H9 (cell line): ENCODE results near the gene EIF3B. TPM values are rescaled to one million over a fixed set of nuclear protein-coding genes. Genes with fewer than 3 reads are reported as not detected.

Experiments used
- DNase-seq: peaks from one replicate; pipeline ENCODE4 v3.0.0-alpha.2; 2017
- H2AFZ ChIP-seq: one replicate; pipeline ENCODE4 v1.6.1; 2013; ENCODE audit warnings: mild to moderate bottlenecking, low read length, control low read depth, moderate library complexity
- H2AK5ac ChIP-seq: 2 replicates; pipeline ENCODE4 v1.6.1; 2013; ENCODE audit warnings: low read length, control low read depth, mixed read lengths; ENCODE audit not compliant: insufficient read length
- H2BK120ac ChIP-seq: one replicate; pipeline ENCODE4 v1.6.1; 2013; ENCODE audit warnings: low read depth, mild to moderate bottlenecking, low read length, control low read depth, inconsistent platforms; ENCODE audit not compliant: poor library complexity, severe bottlenecking
- H2BK12ac ChIP-seq: 2 replicates; pipeline ENCODE4 v1.6.1; 2013; ENCODE audit warnings: low read length, control low read depth, mixed read lengths, low read depth; ENCODE audit not compliant: insufficient read length
- H2BK15ac ChIP-seq: 2 replicates; pipeline ENCODE4 v1.6.1; 2013; ENCODE audit warnings: low read depth, low read length, control low read depth
- H2BK20ac ChIP-seq: one replicate; pipeline ENCODE4 v1.6.1; 2013; ENCODE audit warnings: low read depth, mild to moderate bottlenecking, low read length, control low read depth, inconsistent platforms; ENCODE audit not compliant: poor library complexity, severe bottlenecking
- H2BK5ac ChIP-seq: 2 replicates; pipeline ENCODE4 v1.6.1; 2013; ENCODE audit warnings: low read length, control low read depth, mixed read lengths; ENCODE audit not compliant: insufficient read length
- H3K14ac ChIP-seq: 2 replicates; pipeline ENCODE4 v1.6.1; 2013; ENCODE audit warnings: low read length, control low read depth; ENCODE audit not compliant: insufficient read depth
- H3K18ac ChIP-seq: 2 replicates; pipeline ENCODE4 v1.6.1; 2013; ENCODE audit warnings: low read depth, mild to moderate bottlenecking, mixed read lengths, low read length, control low read depth; ENCODE audit not compliant: insufficient read length
- H3K23ac ChIP-seq: 2 replicates; pipeline ENCODE4 v1.6.1; 2013; ENCODE audit warnings: low read length, control low read depth, mixed read lengths, low read depth; ENCODE audit not compliant: insufficient read length
- H3K23me2 ChIP-seq: 2 replicates; pipeline ENCODE4 v1.6.1; 2013; ENCODE audit warnings: low read depth, mild to moderate bottlenecking, mixed read lengths, low read length, control low read depth; ENCODE audit not compliant: insufficient read length, poor library complexity, severe bottlenecking
- H3K27ac ChIP-seq: 2 replicates; pipeline ENCODE4 v1.5.1; 2013; ENCODE audit warnings: low read length, control low read depth, mixed read lengths, low read depth; ENCODE audit not compliant: insufficient read length
- H3K27me3 ChIP-seq: 2 replicates; pipeline ENCODE4 v1.6.1; 2013; ENCODE audit warnings: low read length, control low read depth, inconsistent platforms; ENCODE audit not compliant: insufficient read depth
- H3K4ac ChIP-seq: 2 replicates; pipeline ENCODE4 v1.6.1; 2013; ENCODE audit warnings: low read depth, mild to moderate bottlenecking, control low read depth, inconsistent platforms, low read length, moderate library complexity
- H3K4me1 ChIP-seq: 2 replicates; pipeline ENCODE4 v1.6.1; 2013; ENCODE audit warnings: low read length, control low read depth, inconsistent platforms; ENCODE audit not compliant: insufficient read depth
- H3K4me2 ChIP-seq: 2 replicates; pipeline ENCODE4 v1.6.1; 2013; ENCODE audit warnings: low read length, control low read depth, mixed read lengths; ENCODE audit not compliant: insufficient read length, insufficient read depth
- H3K56ac ChIP-seq: 2 replicates; pipeline ENCODE4 v1.6.1; 2013; ENCODE audit warnings: low read depth, mild to moderate bottlenecking, mixed read lengths, low read length, control low read depth; ENCODE audit not compliant: insufficient read length
- H3K79me1 ChIP-seq: 2 replicates; pipeline ENCODE4 v1.6.1; 2013; ENCODE audit warnings: low read depth, mild to moderate bottlenecking, moderate library complexity, low read length, control low read depth, inconsistent platforms; ENCODE audit not compliant: insufficient read depth, poor library complexity, severe bottlenecking
- H3K79me2 ChIP-seq: 2 replicates; pipeline ENCODE4 v1.6.1; 2013; ENCODE audit warnings: low read length, control low read depth, inconsistent platforms; ENCODE audit not compliant: insufficient read depth
- H3K9ac ChIP-seq: 2 replicates; pipeline ENCODE4 v1.6.1; 2013; ENCODE audit warnings: low read length, control low read depth, mixed read lengths; ENCODE audit not compliant: insufficient read length; ENCODE audit errors: extremely low read depth
- H3K9me3 ChIP-seq: one replicate; pipeline ENCODE4 v1.6.1; 2013; ENCODE audit warnings: low read depth, low read length, inconsistent platforms; ENCODE audit not compliant: control insufficient read depth
- H3T11ph ChIP-seq: one replicate; pipeline ENCODE4 v1.6.1; 2013; ENCODE audit warnings: mild to moderate bottlenecking, low read length, control low read depth, inconsistent platforms
- H4K20me1 ChIP-seq: one replicate; pipeline ENCODE4 v1.6.1; 2013; ENCODE audit not compliant: control insufficient read depth, insufficient read length, insufficient read depth
- H4K5ac ChIP-seq: 2 replicates; pipeline ENCODE4 v1.6.1; 2013; ENCODE audit warnings: low read depth, mild to moderate bottlenecking, mixed read lengths, low read length, control low read depth; ENCODE audit not compliant: insufficient read length
- H4K8ac ChIP-seq: replicated peaks from 2 replicates; pipeline ENCODE4 v1.6.1; 2013; ENCODE audit warnings: low read length, control low read depth, mixed read lengths, low read depth; ENCODE audit not compliant: insufficient read length
- H4K91ac ChIP-seq: 2 replicates; pipeline ENCODE4 v1.6.1; 2013; ENCODE audit warnings: low read depth, mild to moderate bottlenecking, moderate library complexity, mixed read lengths, low read length, control low read depth; ENCODE audit not compliant: insufficient read length
- H3K27ac Mint-ChIP-seq, 3 experiments: 2 replicates in 2 of 3; 3 replicates in 1 of 3; pipeline ENCODE4 v1.8.0; 2020 to 2021; ENCODE audit warnings: mixed read lengths in 3 of 3, mild to moderate bottlenecking in 1 of 3, moderate library complexity in 1 of 3
- H3K27me3 Mint-ChIP-seq: 2 replicates; pipeline ENCODE4 v1.8.0; 2021; ENCODE audit warnings: low read depth, mild to moderate bottlenecking, moderate library complexity, mixed read lengths
- H3K36me3 Mint-ChIP-seq, 3 experiments: 2 replicates in 2 of 3; 3 replicates in 1 of 3; pipeline ENCODE4 v1.8.0; 2020 to 2021; ENCODE audit warnings: low read depth in 3 of 3, mixed read lengths in 3 of 3; ENCODE audit not compliant: insufficient read depth in 1 of 3
- H3K4me1 Mint-ChIP-seq, 2 experiments: 2 replicates each; pipeline ENCODE4 v1.8.0; 2020; ENCODE audit warnings: mixed read lengths in 2 of 2
- H3K4me3 Mint-ChIP-seq, 2 experiments: 2 replicates in 1 of 2; 3 replicates in 1 of 2; pipeline ENCODE4 v1.8.0; 2020 to 2021; ENCODE audit warnings: mild to moderate bottlenecking in 2 of 2, mixed read lengths in 2 of 2, moderate library complexity in 1 of 2
- H3K9me3 Mint-ChIP-seq, 2 experiments: 2 replicates in 1 of 2; 3 replicates in 1 of 2; pipeline ENCODE4 v1.8.0; 2020; ENCODE audit warnings: mild to moderate bottlenecking in 2 of 2, mixed read lengths in 2 of 2, moderate library complexity in 1 of 2
- CTCF ChIP-seq: fragments of 200-600 bp; sonication (generic); conservative IDR thresholded peaks from 3 replicates; pipeline ENCODE4 v1.8.0; 2021; ENCODE audit warnings: antibody characterized with exemption, mild to moderate bottlenecking
- WGBS: extraction: QIAGEN DNeasy Blood & Tissue Kit; methylation state at CpG from one replicate; pipeline ENCODE4 v1.1.7; 2013; ENCODE audit warnings: missing lambda C conversion rate, low lambda C conversion rate, mixed read lengths; ENCODE audit not compliant: insufficient read length; ENCODE audit errors: extremely low coverage; 5-methylcytosine and 5-hydroxymethylcytosine counted together
- total RNA-seq: library from RNA; stranded (reverse); gene quantifications from 2 replicates; pipeline ENCODE4 v1.2.1, GENCODE V29; 2021

EIF3B gene
- total RNA-seq, 1 experiment from 2014 or later, result 337 TPM

GRCh38 chr7:2404714-2405119 is 50.1 kb downstream of the EIF3B start:
- TF ChIP-seq CTCF, result no peak
- Histone ChIP-seq H3K4me2 (peak overlapping the region; percentile 75), H3K9me3 (no peaks in the 10 kb centered on the region), H3K56ac (no peak overlapping the region), H2BK120ac (no peak overlapping the region), H4K5ac (no peak overlapping the region), H3K14ac (no peak overlapping the region), H3K79me1 (peaks cover 3% of the 10 kb centered on the region), H2BK20ac (no peak overlapping the region), H2AK5ac (no peak overlapping the region), H3K18ac (no peak overlapping the region), H3K23me2 (peaks cover 11% of the 10 kb centered on the region), H2AFZ (no peak overlapping the region), H3K4me1 (no peaks in the 10 kb centered on the region), H3K27ac (no peak overlapping the region), H2BK12ac (no peak overlapping the region), H3T11ph (no peak overlapping the region), H3K9ac (peak overlapping the region; percentile 7), H2BK15ac (0 out of 2 replicates have a peak overlapping the region, but pooled peaks have one; percentile 33), H3K27me3 (no peaks in the 10 kb centered on the region), H4K8ac (no peak overlapping the region), H2BK5ac (no peak overlapping the region), H3K23ac (no peak overlapping the region), H3K4ac (no peak overlapping the region), H4K20me1 (no peaks in the 10 kb centered on the region), H3K79me2 (peaks cover 2% of the 10 kb centered on the region; the same call in 1 of the 2 replicates), H4K91ac (no peak overlapping the region)
- no peaks in the 10 kb centered on the region; a peak in 1 of 5 replicates for H3K9me3 Mint-ChIP-seq
- H3K4me1 Mint-ChIP-seq, result peaks cover 35 to 42% of the 10 kb centered on the region in 2 experiments
- no peak for DNase-seq
- peaks cover 1% of the 10 kb centered on the region; the same call in 1 of the 2 replicates for H3K27me3 Mint-ChIP-seq
- no peaks in the 10 kb centered on the region; a peak in 3 of 7 replicates for H3K36me3 Mint-ChIP-seq
- peak overlapping the region; percentile 74 to 83 for H3K4me3 Mint-ChIP-seq
- no CpG with 5 or more reads among the region's 12 CpGs for WGBS
- H3K27ac Mint-ChIP-seq, result no peak overlapping the region
